Measurements from ENCODE around the gene HMGCS2.

- no peak for TF ChIP-seq CTCF (IDR thresholded peaks at IDR 0.05 in 2 of 3, conservative IDR thresholded peaks at IDR 0.05 in 1 of 3; ENCODE audit: control insufficient read depth in 2 of 3, extremely low read depth in 1 of 3, insufficient read depth in 1 of 3, low read depth in 3 of 3, low read length in 3 of 3)
- no peak for TF ChIP-seq RAD21 (IDR thresholded peaks at IDR 0.05; ENCODE audit: insufficient read depth, low read depth, low read length)
- TF ChIP-seq YY1 (IDR thresholded peaks at IDR 0.05; ENCODE audit: low read depth, low read length): no peak
- no peak for TF ChIP-seq MXI1 (IDR thresholded peaks at IDR 0.05; ENCODE audit: low read depth, low read length)
- no peak for TF ChIP-seq POLR2A (IDR thresholded peaks at IDR 0.05; ENCODE audit: low read depth, low read length)
- TF ChIP-seq SMC3 (IDR thresholded peaks at IDR 0.05; ENCODE audit: borderline replicate concordance, low read length): no peak
- no peak for TF ChIP-seq CHD2 (IDR thresholded peaks at IDR 0.05; ENCODE audit: borderline replicate concordance, low read depth, low read length)
These were observed 31.5 kb downstream of the HMGCS2 start for GRCh38 chr1:119737040-119737682.
